HFFc6 (cell line): ENCODE measurements around the gene SAMSN1. TPM values are rescaled to one million over a fixed set of nuclear protein-coding genes. Genes with fewer than 3 reads are reported as not detected.

Experiments used
- DNase-seq: peaks from one replicate; pipeline ENCODE4 v3.0.0-alpha.2; 2018
- H3K27ac Mint-ChIP-seq: 2 replicates; pipeline ENCODE4 v1.8.0; 2020; ENCODE audit warnings: mild to moderate bottlenecking, mixed read lengths
- H3K27me3 Mint-ChIP-seq: 2 replicates; pipeline ENCODE4 v1.8.0; 2021; ENCODE audit warnings: mild to moderate bottlenecking, moderate library complexity, mixed read lengths; ENCODE audit not compliant: insufficient read depth
- H3K36me3 Mint-ChIP-seq: 2 replicates; pipeline ENCODE4 v1.8.0; 2021; ENCODE audit warnings: low read depth, mixed read lengths
- H3K4me1 Mint-ChIP-seq: 2 replicates; pipeline ENCODE4 v1.8.0; 2020; ENCODE audit warnings: low read depth, mixed read lengths
- H3K4me3 Mint-ChIP-seq: 2 replicates; pipeline ENCODE4 v1.8.0; 2020; ENCODE audit warnings: mild to moderate bottlenecking, moderate library complexity, mixed read lengths
- H3K9me3 Mint-ChIP-seq: 2 replicates; pipeline ENCODE4 v1.8.0; 2020; ENCODE audit warnings: mild to moderate bottlenecking, mixed read lengths
- CTCF ChIP-seq: fragments of 200-600 bp; sonication (generic); IDR thresholded peaks from 2 replicates; pipeline ENCODE4 v1.5.0; 2021; ENCODE audit warnings: antibody characterized with exemption, mild to moderate bottlenecking
- total RNA-seq, 6 experiments: library from RNA; stranded (reverse); fragmentation: NEBNext Ultra II Directional; extraction: Animal tissue kit (Norgen Biotek cat#: 25700); gene quantifications; 2 replicates in 1 of 6; 3 replicates in 5 of 6; pipeline ENCODE4 v1.2.3, GENCODE V29; 2021

Gene SAMSN1
- total RNA-seq, 6 experiments from 2014 or later = not detected

GRCh38 chr21:14448784-14449183 lies 97.3 kb downstream of the SAMSN1 start:
- Mint-ChIP-seq H3K27ac (no peak overlapping the region), H3K27me3 (no peaks in the 10 kb centered on the region; the same call in 1 of the 2 replicates), H3K9me3 (peaks cover 9% of the 10 kb centered on the region), H3K4me1 (no peaks in the 10 kb centered on the region), H3K4me3 (no peak overlapping the region), H3K36me3 (no peaks in the 10 kb centered on the region)
- TF ChIP-seq CTCF = no peak
- no peak for DNase-seq

GRCh38 chr21:14438211-14438610 lies 107.9 kb downstream of the SAMSN1 start:
- TF ChIP-seq CTCF = no peak
- Mint-ChIP-seq H3K9me3 (peaks cover 5% of the 10 kb centered on the region), H3K27me3 (no peaks in the 10 kb centered on the region), H3K36me3 (no peaks in the 10 kb centered on the region), H3K4me3 (no peak overlapping the region), H3K27ac (no peak overlapping the region), H3K4me1 (no peaks in the 10 kb centered on the region)
- no peak for DNase-seq

- TF ChIP-seq CTCF = no peak
- H3K27ac Mint-ChIP-seq = no peak overlapping the region
- H3K36me3 Mint-ChIP-seq = no peaks in the 10 kb centered on the region
- no peaks in the 10 kb centered on the region for H3K4me1 Mint-ChIP-seq
- DNase-seq = no peak
- H3K9me3 Mint-ChIP-seq = peaks cover 5% of the 10 kb centered on the region
- H3K27me3 Mint-ChIP-seq = no peaks in the 10 kb centered on the region
- no peak overlapping the region for H3K4me3 Mint-ChIP-seq
Measured at GRCh38 chr21:14435423-14435822, 110.7 kb downstream of the SAMSN1 start.

Other genes with a start within 250 kb of the SAMSN1 start
- gene HSPA13, start 163.2 kb downstream of the SAMSN1 start, total RNA-seq = 10 to 100 TPM; 41.7 to 53.1 (median 48.0) TPM